ENCODE measurements around the gene MAB21L3. TPM values are rescaled to one million over a fixed set of nuclear protein-coding genes. Genes with fewer than 3 reads are reported as not detected.
A peak's percentile ranks its signal among the peaks of the same experiment; 100 is the strongest.

MAB21L3 gene
- total and polyA plus RNA-seq, 2 of the 13 experiments (the other 11 are each of a cell fraction or from before 2014, with no cell fraction given) = 0.55 to 4.1 TPM

- TF ChIP-seq, protein P1, sequence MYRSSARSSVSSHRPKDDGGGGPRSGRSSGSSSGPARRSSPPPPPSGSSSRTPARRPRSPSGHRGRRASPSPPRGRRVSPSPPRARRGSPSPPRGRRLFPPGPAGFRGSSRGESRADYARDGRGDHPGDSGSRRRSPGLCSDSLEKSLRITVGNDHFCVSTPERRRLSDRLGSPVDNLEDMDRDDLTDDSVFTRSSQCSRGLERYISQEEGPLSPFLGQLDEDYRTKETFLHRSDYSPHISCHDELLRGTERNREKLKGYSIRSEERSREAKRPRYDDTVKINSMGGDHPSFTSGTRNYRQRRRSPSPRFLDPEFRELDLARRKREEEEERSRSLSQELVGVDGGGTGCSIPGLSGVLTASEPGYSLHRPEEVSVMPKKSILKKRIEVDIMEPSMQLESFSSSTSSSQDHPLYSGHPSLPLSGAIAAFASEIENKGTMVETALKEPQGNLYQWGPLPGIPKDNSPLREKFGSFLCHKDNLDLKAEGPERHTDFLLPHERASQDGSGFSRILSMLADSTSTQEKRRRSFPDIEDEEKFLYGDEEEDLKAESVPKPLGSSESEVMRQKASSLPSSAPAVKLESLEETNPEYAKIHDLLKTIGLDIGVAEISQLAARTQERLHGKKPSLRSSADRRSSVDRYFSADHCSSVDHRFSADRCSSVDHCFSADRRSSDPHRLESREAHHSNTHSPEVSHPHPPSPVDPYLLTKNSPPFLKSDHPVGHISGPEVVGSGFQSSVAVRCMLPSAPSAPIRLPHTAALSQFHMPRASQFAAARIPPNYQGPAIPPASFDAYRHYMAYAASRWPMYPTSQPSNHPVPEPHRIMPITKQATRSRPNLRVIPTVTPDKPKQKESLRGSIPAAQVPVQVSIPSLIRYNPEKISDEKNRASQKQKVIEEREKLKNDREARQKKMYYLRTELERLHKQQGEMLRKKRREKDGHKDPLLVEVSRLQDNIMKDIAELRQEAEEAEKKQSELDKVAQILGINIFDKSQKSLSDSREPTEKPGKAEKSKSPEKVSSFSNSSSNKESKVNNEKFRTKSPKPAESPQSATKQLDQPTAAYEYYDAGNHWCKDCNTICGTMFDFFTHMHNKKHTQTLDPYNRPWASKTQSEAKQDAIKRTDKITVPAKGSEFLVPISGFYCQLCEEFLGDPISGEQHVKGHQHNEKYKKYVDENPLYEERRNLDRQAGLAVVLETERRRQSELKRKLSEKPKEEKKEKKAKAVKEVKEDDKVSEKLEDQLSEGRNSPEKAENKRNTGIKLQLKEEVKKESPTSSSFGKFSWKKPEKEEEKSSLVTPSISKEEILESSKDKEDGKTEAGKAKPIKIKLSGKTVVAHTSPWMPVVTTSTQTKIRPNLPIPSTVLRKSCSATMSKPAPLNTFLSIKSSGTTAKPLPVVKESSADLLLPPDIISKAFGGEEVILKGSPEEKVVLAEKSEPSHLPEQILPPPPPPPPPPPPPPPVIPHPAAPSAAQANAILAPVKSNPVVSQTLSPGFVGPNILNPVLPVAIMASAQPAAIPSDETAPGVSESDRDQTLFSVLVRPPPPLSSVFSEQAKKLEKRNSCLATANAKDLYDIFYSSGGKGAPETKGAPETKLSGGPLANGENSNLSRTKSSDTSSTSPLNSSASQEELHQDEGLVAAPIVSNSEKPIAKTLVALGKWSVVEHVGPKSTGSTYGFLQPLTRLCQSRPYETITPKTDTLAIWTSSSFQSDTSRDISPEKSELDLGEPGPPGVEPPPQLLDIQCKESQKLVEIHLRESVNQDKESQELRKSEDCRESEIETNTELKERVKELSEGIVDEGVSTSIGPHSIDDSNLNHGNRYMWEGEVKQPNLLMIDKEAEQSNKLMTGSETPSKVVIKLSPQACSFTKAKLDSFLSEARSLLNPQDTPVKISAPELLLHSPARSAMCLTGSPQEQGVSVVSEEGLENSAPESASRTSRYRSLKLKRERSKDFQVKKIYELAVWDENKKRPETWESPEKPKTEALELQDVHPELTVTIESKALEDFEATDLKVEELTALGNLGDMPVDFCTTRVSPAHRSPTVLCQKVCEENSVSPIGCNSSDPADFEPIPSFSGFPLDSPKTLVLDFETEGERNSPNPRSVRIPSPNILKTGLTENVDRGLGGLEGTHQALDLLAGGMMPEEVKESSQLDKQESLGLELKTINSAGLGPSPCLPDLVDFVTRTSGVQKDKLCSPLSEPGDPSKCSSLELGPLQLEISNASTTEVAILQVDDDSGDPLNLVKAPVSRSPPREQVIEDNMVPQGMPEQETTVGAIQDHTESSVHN (CRISPR knock-in tag; IDR thresholded peaks at IDR 0.05) = no peak
- no peak for TF ChIP-seq NR3C1 (CRISPR knock-in tag; IDR thresholded peaks at IDR 0.05)
- no peak for TF ChIP-seq SSRP1 (CRISPR knock-in tag; IDR thresholded peaks at IDR 0.05)
- TF ChIP-seq MED13 (CRISPR knock-in tag; IDR thresholded peaks at IDR 0.05) = no peak
- TF ChIP-seq MIER2 (CRISPR knock-in tag; IDR thresholded peaks at IDR 0.05) = no peak
- TF ChIP-seq, protein P2, sequence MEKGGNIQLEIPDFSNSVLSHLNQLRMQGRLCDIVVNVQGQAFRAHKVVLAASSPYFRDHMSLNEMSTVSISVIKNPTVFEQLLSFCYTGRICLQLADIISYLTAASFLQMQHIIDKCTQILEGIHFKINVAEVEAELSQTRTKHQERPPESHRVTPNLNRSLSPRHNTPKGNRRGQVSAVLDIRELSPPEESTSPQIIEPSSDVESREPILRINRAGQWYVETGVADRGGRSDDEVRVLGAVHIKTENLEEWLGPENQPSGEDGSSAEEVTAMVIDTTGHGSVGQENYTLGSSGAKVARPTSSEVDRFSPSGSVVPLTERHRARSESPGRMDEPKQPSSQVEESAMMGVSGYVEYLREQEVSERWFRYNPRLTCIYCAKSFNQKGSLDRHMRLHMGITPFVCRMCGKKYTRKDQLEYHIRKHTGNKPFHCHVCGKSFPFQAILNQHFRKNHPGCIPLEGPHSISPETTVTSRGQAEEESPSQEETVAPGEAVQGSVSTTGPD (CRISPR knock-in tag; IDR thresholded peaks at IDR 0.05) = no peak
- TF ChIP-seq, protein P3, sequence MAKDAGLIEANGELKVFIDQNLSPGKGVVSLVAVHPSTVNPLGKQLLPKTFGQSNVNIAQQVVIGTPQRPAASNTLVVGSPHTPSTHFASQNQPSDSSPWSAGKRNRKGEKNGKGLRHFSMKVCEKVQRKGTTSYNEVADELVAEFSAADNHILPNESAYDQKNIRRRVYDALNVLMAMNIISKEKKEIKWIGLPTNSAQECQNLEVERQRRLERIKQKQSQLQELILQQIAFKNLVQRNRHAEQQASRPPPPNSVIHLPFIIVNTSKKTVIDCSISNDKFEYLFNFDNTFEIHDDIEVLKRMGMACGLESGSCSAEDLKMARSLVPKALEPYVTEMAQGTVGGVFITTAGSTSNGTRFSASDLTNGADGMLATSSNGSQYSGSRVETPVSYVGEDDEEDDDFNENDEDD (CRISPR knock-in tag; IDR thresholded peaks at IDR 0.05; ENCODE audit: borderline replicate concordance) = no peak
- TF ChIP-seq ETS1 (CRISPR knock-in tag; IDR thresholded peaks at IDR 0.05) = no peak
- TF ChIP-seq NPAS2 (CRISPR knock-in tag; IDR thresholded peaks at IDR 0.05; ENCODE audit: borderline replicate concordance) = no peak
- TF ChIP-seq NR2F2 (IDR thresholded peaks at IDR 0.05; ENCODE audit: borderline replicate concordance, low read depth) = no peak
- TF ChIP-seq, protein P4, sequence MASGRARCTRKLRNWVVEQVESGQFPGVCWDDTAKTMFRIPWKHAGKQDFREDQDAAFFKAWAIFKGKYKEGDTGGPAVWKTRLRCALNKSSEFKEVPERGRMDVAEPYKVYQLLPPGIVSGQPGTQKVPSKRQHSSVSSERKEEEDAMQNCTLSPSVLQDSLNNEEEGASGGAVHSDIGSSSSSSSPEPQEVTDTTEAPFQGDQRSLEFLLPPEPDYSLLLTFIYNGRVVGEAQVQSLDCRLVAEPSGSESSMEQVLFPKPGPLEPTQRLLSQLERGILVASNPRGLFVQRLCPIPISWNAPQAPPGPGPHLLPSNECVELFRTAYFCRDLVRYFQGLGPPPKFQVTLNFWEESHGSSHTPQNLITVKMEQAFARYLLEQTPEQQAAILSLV (CRISPR knock-in tag; IDR thresholded peaks at IDR 0.05; ENCODE audit: borderline replicate concordance) = peak; percentile 88; the same call in 1 of the 2 replicates
- TF ChIP-seq ZBTB7A (CRISPR knock-in tag; IDR thresholded peaks at IDR 0.05) = no peak
- no peak for TF ChIP-seq ESRRA (CRISPR knock-in tag; IDR thresholded peaks at IDR 0.05; ENCODE audit: low read depth)
- no peak for TF ChIP-seq TRIM22 (IDR thresholded peaks at IDR 0.05)
Measured at GRCh38 chr1:116151739-116152576, 40.8 kb downstream of the MAB21L3 start (continued).
